Thoracic aorta (tissue), 2 donors: Measurements from ENCODE around the gene WWC1. TPM values are rescaled to one million over a fixed set of nuclear protein-coding genes. Genes with fewer than 3 reads are reported as not detected.

Experiments
- ATAC-seq: fragments of 150-250 bp; one replicate; pipeline ENCODE4 v1.8.0; 2017; ENCODE audit warnings: low read depth; ENCODE audit not compliant: insufficient number of reproducible peaks, low FRiP score
- DNase-seq: peaks from one replicate; pipeline ENCODE4 v3.0.0-alpha.2; 2020; ENCODE audit warnings: low spot score
- H3K27ac ChIP-seq, 2 donors: fragments of 200-600 bp; sonication (generic); 1 replicate in 1 of 2; 2 replicates in 1 of 2; pipeline ENCODE4 v1.5.1; 2016; ENCODE audit warnings: mild to moderate bottlenecking in 2 of 2, moderate library complexity in 2 of 2
- H3K27me3 ChIP-seq: fragments of 200-600 bp; sonication (generic); replicated peaks from 2 replicates; pipeline ENCODE4 v1.6.0; 2016; ENCODE audit warnings: mild to moderate bottlenecking; ENCODE audit not compliant: insufficient read depth
- H3K36me3 ChIP-seq: fragments of 200-600 bp; sonication (generic); one replicate; pipeline ENCODE4 v1.5.1; 2016
- H3K4me1 ChIP-seq, 2 donors: fragments of 200-600 bp; sonication (generic); 1 replicate in 1 of 2; 2 replicates in 1 of 2; pipeline versions ENCODE4 v1.5.1 to v1.6.0; 2016; ENCODE audit warnings: low read depth in 2 of 2, mild to moderate bottlenecking in 1 of 2; ENCODE audit not compliant: control insufficient read depth in 1 of 2
- H3K4me3 ChIP-seq: fragments of 200-600 bp; sonication (generic); 2 replicates; pipeline ENCODE4 v1.5.1; 2016; ENCODE audit warnings: mild to moderate bottlenecking
- H3K9me3 ChIP-seq: fragments of 200-600 bp; sonication (generic); 2 replicates; pipeline ENCODE4 v1.5.1; 2016
- CTCF ChIP-seq: fragments of 200-600 bp; sonication (generic); IDR thresholded peaks from one replicate; pipeline ENCODE4 v1.5.1; 2019; ENCODE audit warnings: antibody characterized with exemption
- total RNA-seq, 2 donors: library from RNA; depleted of rRNA; stranded (reverse); fragments of >200 nt; gene quantifications; one replicate each; pipeline versions ENCODE4 v1.1.0 to v1.2.3, GENCODE V29; 2016

WWC1 gene
- total RNA-seq, 2 donors from 2014 or later = 3.6 TPM; not detected in 1

- H3K27me3 ChIP-seq = no peaks in the 10 kb centered on the region
- H3K36me3 ChIP-seq = no peaks in the 10 kb centered on the region
- no peak overlapping the region for H3K27ac ChIP-seq
- ATAC-seq (no peak), DNase-seq (no peak)
- H3K4me3 ChIP-seq = no peak overlapping the region
- no peaks in the 10 kb centered on the region for H3K9me3 ChIP-seq
- TF ChIP-seq CTCF = no peak
- no peaks in the 10 kb centered on the region for H3K4me1 ChIP-seq
Measured at GRCh38 chr5:168319774-168320173, 28.3 kb downstream of the WWC1 start.

- Histone ChIP-seq H3K4me3 (no peak overlapping the region), H3K27me3 (no peaks in the 10 kb centered on the region), H3K36me3 (no peaks in the 10 kb centered on the region), H3K27ac (no peak overlapping the region), H3K9me3 (no peaks in the 10 kb centered on the region), H3K4me1 (no peaks in the 10 kb centered on the region)
- DNase-seq (no peak), ATAC-seq (no peak)
- no peak for TF ChIP-seq CTCF
Measured at GRCh38 chr5:168320805-168321204, 29.4 kb downstream of the WWC1 start.

GRCh38 chr5:168324859-168325630 lies 33.6 kb downstream of the WWC1 start:
- no peak for TF ChIP-seq CTCF
- Histone ChIP-seq H3K36me3 (no peaks in the 10 kb centered on the region), H3K4me1 (no peaks in the 10 kb centered on the region), H3K27ac (no peak overlapping the region), H3K9me3 (no peaks in the 10 kb centered on the region), H3K4me3 (no peak overlapping the region), H3K27me3 (no peaks in the 10 kb centered on the region)
- DNase-seq (no peak), ATAC-seq (no peak)

GRCh38 chr5:168327019-168327421 lies 35.6 kb downstream of the WWC1 start:
- DNase-seq = no peak
- Histone ChIP-seq H3K4me3 (no peak overlapping the region), H3K27me3 (no peaks in the 10 kb centered on the region), H3K27ac (no peak overlapping the region), H3K36me3 (no peaks in the 10 kb centered on the region), H3K9me3 (no peaks in the 10 kb centered on the region), H3K4me1 (no peaks in the 10 kb centered on the region)
- no peak for ATAC-seq
- no peak for TF ChIP-seq CTCF

GRCh38 chr5:168327451-168327850 lies 36.0 kb downstream of the WWC1 start:
- no peak for TF ChIP-seq CTCF
- DNase-seq (no peak), ATAC-seq (no peak)
- Histone ChIP-seq H3K27ac (no peak overlapping the region), H3K4me1 (no peaks in the 10 kb centered on the region), H3K4me3 (no peak overlapping the region), H3K9me3 (no peaks in the 10 kb centered on the region), H3K27me3 (no peaks in the 10 kb centered on the region), H3K36me3 (no peaks in the 10 kb centered on the region)
